Prostate gland (tissue), 2 donors: Measurements from ENCODE around the gene TBX4.

Source experiments
- POLR2A ChIP-seq: fragments of 450-650 bp; IDR thresholded peaks from one replicate; pipeline ENCODE4 v1.6.1; 2016; ENCODE audit warnings: antibody characterized with exemption, mild to moderate bottlenecking
- POLR2AphosphoS5 ChIP-seq: sonication (generic); formaldehyde crosslinking; IDR thresholded peaks from one replicate; pipeline ENCODE4 v1.6.1; 2017; ENCODE audit warnings: antibody characterized with exemption
- TF ChIP-seq, protein P1 (sequence below), 4 experiments: fragments of 200-600 bp in 2 of 4; fragments of 450-650 bp in 2 of 4; sonication (generic) in 2 of 4; IDR thresholded peaks; 1 replicate in 3 of 4; 2 replicates in 1 of 4; pipeline ENCODE4 v1.5.1; 2016 to 2019; ENCODE audit warnings: antibody characterized with exemption in 4 of 4, mild to moderate bottlenecking in 2 of 4, moderate library complexity in 2 of 4

- TF ChIP-seq, protein P1, sequence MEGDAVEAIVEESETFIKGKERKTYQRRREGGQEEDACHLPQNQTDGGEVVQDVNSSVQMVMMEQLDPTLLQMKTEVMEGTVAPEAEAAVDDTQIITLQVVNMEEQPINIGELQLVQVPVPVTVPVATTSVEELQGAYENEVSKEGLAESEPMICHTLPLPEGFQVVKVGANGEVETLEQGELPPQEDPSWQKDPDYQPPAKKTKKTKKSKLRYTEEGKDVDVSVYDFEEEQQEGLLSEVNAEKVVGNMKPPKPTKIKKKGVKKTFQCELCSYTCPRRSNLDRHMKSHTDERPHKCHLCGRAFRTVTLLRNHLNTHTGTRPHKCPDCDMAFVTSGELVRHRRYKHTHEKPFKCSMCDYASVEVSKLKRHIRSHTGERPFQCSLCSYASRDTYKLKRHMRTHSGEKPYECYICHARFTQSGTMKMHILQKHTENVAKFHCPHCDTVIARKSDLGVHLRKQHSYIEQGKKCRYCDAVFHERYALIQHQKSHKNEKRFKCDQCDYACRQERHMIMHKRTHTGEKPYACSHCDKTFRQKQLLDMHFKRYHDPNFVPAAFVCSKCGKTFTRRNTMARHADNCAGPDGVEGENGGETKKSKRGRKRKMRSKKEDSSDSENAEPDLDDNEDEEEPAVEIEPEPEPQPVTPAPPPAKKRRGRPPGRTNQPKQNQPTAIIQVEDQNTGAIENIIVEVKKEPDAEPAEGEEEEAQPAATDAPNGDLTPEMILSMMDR (IDR thresholded peaks at IDR 0.05) = no peak
- TF ChIP-seq POLR2A (no peak), POLR2AphosphoS5 (no peak)
These were observed 18.4 kb downstream of the TBX4 start for GRCh38 chr17:61470530-61471136.
